ENCODE data around the gene PAN3. TPM values are rescaled to one million over a fixed set of nuclear protein-coding genes. Genes with fewer than 3 reads are reported as not detected.

The PAN3 gene
- total and polyA plus RNA-seq, 2 experiments from 2014 or later, result 27.4 to 58.2 TPM

DNA sequence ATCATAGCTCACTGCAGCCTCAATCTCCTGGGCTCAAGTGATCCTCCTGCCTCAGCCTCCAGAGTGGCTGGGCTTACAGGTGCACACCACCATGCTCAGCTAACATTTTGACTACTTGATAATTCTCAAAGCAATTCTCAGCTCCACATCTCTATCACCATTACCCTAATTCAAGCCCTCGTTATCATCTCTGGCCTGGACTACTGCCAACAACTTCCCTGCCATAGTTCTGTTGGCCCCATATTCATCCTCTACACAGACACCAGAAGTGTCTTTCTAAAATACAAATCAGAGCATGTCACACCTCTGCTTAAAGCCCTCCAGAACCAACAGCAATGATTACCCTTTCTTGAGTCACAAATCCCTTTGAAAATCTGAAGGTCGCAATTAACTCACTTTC lies 45.9 kb upstream of the PAN3 start:
- H3K27ac ChIP-seq (ENCODE audit: low read depth), result no peak overlapping the region
- H3K27ac Mint-ChIP-seq, result no peak overlapping the region

More for the DNA sequence above, 45.9 kb upstream of the PAN3 start:
- no peak for DNase-seq (ENCODE audit: low spot score)
- no peaks in the 10 kb centered on the region for H3K36me3 ChIP-seq (ENCODE audit: insufficient read depth)
- TF ChIP-seq CREB1 (CRISPR knock-in tag; IDR thresholded peaks at IDR 0.05; ENCODE audit: low read depth), result no peak
- TF ChIP-seq, protein P1, sequence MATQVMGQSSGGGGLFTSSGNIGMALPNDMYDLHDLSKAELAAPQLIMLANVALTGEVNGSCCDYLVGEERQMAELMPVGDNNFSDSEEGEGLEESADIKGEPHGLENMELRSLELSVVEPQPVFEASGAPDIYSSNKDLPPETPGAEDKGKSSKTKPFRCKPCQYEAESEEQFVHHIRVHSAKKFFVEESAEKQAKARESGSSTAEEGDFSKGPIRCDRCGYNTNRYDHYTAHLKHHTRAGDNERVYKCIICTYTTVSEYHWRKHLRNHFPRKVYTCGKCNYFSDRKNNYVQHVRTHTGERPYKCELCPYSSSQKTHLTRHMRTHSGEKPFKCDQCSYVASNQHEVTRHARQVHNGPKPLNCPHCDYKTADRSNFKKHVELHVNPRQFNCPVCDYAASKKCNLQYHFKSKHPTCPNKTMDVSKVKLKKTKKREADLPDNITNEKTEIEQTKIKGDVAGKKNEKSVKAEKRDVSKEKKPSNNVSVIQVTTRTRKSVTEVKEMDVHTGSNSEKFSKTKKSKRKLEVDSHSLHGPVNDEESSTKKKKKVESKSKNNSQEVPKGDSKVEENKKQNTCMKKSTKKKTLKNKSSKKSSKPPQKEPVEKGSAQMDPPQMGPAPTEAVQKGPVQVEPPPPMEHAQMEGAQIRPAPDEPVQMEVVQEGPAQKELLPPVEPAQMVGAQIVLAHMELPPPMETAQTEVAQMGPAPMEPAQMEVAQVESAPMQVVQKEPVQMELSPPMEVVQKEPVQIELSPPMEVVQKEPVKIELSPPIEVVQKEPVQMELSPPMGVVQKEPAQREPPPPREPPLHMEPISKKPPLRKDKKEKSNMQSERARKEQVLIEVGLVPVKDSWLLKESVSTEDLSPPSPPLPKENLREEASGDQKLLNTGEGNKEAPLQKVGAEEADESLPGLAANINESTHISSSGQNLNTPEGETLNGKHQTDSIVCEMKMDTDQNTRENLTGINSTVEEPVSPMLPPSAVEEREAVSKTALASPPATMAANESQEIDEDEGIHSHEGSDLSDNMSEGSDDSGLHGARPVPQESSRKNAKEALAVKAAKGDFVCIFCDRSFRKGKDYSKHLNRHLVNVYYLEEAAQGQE (IDR thresholded peaks at IDR 0.05; ENCODE audit: unreplicated experiment), result no peak
- TF ChIP-seq, protein P2, sequence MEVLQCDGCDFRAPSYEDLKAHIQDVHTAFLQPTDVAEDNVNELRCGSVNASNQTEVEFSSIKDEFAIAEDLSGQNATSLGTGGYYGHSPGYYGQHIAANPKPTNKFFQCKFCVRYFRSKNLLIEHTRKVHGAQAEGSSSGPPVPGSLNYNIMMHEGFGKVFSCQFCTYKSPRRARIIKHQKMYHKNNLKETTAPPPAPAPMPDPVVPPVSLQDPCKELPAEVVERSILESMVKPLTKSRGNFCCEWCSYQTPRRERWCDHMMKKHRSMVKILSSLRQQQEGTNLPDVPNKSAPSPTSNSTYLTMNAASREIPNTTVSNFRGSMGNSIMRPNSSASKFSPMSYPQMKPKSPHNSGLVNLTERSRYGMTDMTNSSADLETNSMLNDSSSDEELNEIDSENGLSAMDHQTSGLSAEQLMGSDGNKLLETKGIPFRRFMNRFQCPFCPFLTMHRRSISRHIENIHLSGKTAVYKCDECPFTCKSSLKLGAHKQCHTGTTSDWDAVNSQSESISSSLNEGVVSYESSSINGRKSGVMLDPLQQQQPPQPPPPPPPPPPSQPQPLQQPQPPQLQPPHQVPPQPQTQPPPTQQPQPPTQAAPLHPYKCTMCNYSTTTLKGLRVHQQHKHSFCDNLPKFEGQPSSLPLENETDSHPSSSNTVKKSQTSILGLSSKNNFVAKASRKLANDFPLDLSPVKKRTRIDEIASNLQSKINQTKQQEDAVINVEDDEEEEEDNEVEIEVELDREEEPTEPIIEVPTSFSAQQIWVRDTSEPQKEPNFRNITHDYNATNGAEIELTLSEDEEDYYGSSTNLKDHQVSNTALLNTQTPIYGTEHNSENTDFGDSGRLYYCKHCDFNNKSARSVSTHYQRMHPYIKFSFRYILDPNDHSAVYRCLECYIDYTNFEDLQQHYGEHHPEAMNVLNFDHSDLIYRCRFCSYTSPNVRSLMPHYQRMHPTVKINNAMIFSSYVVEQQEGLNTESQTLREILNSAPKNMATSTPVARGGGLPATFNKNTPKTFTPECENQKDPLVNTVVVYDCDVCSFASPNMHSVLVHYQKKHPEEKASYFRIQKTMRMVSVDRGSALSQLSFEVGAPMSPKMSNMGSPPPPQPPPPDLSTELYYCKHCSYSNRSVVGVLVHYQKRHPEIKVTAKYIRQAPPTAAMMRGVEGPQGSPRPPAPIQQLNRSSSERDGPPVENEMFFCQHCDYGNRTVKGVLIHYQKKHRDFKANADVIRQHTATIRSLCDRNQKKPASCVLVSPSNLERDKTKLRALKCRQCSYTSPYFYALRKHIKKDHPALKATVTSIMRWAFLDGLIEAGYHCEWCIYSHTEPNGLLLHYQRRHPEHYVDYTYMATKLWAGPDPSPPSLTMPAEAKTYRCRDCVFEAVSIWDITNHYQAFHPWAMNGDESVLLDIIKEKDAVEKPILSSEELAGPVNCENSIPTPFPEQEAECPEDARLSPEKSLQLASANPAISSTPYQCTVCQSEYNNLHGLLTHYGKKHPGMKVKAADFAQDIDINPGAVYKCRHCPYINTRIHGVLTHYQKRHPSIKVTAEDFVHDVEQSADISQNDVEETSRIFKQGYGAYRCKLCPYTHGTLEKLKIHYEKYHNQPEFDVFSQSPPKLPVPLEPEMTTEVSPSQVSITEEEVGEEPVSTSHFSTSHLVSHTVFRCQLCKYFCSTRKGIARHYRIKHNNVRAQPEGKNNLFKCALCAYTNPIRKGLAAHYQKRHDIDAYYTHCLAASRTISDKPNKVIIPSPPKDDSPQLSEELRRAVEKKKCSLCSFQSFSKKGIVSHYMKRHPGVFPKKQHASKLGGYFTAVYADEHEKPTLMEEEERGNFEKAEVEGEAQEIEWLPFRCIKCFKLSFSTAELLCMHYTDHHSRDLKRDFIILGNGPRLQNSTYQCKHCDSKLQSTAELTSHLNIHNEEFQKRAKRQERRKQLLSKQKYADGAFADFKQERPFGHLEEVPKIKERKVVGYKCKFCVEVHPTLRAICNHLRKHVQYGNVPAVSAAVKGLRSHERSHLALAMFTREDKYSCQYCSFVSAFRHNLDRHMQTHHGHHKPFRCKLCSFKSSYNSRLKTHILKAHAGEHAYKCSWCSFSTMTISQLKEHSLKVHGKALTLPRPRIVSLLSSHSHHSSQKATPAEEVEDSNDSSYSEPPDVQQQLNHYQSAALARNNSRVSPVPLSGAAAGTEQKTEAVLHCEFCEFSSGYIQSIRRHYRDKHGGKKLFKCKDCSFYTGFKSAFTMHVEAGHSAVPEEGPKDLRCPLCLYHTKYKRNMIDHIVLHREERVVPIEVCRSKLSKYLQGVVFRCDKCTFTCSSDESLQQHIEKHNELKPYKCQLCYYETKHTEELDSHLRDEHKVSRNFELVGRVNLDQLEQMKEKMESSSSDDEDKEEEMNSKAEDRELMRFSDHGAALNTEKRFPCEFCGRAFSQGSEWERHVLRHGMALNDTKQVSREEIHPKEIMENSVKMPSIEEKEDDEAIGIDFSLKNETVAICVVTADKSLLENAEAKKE (CRISPR knock-in tag; IDR thresholded peaks at IDR 0.05), result no peak
- no peak for TF ChIP-seq NANOG (IDR thresholded peaks at IDR 0.05; ENCODE audit: borderline replicate concordance)
- no peak for TF ChIP-seq EZH2phosphoT487 (IDR thresholded peaks at IDR 0.05; ENCODE audit: unreplicated experiment)
- TF ChIP-seq POLR2AphosphoS5 (IDR thresholded peaks at IDR 0.05; ENCODE audit: low read depth), result no peak
- TF ChIP-seq, protein P3, sequence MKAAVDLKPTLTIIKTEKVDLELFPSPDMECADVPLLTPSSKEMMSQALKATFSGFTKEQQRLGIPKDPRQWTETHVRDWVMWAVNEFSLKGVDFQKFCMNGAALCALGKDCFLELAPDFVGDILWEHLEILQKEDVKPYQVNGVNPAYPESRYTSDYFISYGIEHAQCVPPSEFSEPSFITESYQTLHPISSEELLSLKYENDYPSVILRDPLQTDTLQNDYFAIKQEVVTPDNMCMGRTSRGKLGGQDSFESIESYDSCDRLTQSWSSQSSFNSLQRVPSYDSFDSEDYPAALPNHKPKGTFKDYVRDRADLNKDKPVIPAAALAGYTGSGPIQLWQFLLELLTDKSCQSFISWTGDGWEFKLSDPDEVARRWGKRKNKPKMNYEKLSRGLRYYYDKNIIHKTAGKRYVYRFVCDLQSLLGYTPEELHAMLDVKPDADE (IDR thresholded peaks at IDR 0.05), result no peak
- no peak overlapping the region for H2AFZ ChIP-seq
- Mint-ChIP-seq H3K36me3 (ENCODE audit: low read depth) (no peaks in the 10 kb centered on the region), H3K4me1 (no peaks in the 10 kb centered on the region), H3K4me3 (no peak overlapping the region), H3K9me3 (no peaks in the 10 kb centered on the region; the same call in 2 of the 3 replicates), H3K27me3 (ENCODE audit: insufficient read depth, low read depth, poor library complexity) (peaks cover 13% of the 10 kb centered on the region)
- peaks cover 5% of the 10 kb centered on the region for H3K27me3 ChIP-seq (ENCODE audit: insufficient read depth)
- no peaks in the 10 kb centered on the region for H3K79me2 ChIP-seq (replicated peaks; ENCODE audit: insufficient read depth)
- no peaks in the 10 kb centered on the region for H3K4me1 ChIP-seq (ENCODE audit: insufficient read depth)
- ATAC-seq, result no peak
- H4K20me1 ChIP-seq (replicated peaks; ENCODE audit: insufficient read depth), result no peaks in the 10 kb centered on the region
- no peak overlapping the region for H3K4me2 ChIP-seq
- no peaks in the 10 kb centered on the region for H3K9me2 ChIP-seq (ENCODE audit: insufficient read depth)
- H3F3A ChIP-seq (replicated peaks; ENCODE audit: low read depth), result no peaks in the 10 kb centered on the region
- H3K4me3 ChIP-seq, result no peak overlapping the region

All from GM23338 (cell line).